HG02588 (cell line): Measurements from ENCODE around the gene SLC38A11.
A peak's percentile ranks its signal among the peaks of the same experiment; 100 is the strongest.
"Not testable (repeated sequence)": the region's sequence is repeated elsewhere in the genome, so short reads cannot be mapped to it uniquely, and the experiment has no call there.

Experiments
- ATAC-seq: cut with Tn5 transposase; IDR thresholded peaks from one replicate; pipeline ENCODE4 v1.9.1; 2021; ENCODE audit warnings: mild to moderate bottlenecking, moderate library complexity; ENCODE audit not compliant: unreplicated experiment

The SLC38A11 gene, protein sequence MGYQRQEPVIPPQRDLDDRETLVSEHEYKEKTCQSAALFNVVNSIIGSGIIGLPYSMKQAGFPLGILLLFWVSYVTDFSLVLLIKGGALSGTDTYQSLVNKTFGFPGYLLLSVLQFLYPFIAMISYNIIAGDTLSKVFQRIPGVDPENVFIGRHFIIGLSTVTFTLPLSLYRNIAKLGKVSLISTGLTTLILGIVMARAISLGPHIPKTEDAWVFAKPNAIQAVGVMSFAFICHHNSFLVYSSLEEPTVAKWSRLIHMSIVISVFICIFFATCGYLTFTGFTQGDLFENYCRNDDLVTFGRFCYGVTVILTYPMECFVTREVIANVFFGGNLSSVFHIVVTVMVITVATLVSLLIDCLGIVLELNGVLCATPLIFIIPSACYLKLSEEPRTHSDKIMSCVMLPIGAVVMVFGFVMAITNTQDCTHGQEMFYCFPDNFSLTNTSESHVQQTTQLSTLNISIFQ

DNA sequence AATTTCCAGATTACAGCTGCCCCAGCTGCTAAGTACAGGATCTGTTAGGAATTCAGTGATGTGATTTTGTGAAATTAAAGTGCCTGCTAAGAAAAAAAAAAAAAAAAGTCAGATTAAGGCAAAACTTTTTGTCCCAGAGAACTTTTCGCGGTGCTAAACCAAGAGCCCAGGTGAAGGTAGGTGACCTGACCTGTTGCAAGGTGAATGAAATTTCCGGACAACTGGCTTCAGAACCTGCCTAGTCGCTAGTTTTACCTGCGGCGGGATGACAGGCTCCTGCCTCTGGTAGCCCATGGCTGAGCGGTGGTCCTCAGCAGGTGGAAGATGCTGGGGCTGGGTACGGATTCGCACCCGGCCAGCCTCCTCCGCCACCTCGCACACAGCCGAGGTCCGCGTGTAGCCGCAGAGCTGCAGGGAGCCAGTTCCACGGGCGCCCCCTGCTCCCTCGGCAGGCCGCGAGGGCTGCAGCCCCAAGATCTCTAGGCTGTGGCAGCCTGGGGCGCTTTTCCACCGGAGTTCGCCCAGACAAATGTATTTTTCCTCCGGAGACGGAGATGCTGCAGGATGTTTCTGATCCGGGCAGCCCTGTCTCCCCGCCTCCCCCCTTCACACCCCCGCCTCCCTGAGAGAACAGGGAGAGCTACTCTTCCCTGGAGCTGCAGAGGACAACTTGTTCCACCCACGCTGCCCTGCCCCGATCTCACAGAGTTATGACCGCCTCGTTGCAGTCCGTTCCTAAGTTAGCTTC is at the start of gene SLC38A11:
TSS of gene SLC38A11 (minus strand) at position 572 of the 748 bp plus-strand sequence. CDS start at position 294, 278 bp downstream.
- no peak for ATAC-seq

DNA sequence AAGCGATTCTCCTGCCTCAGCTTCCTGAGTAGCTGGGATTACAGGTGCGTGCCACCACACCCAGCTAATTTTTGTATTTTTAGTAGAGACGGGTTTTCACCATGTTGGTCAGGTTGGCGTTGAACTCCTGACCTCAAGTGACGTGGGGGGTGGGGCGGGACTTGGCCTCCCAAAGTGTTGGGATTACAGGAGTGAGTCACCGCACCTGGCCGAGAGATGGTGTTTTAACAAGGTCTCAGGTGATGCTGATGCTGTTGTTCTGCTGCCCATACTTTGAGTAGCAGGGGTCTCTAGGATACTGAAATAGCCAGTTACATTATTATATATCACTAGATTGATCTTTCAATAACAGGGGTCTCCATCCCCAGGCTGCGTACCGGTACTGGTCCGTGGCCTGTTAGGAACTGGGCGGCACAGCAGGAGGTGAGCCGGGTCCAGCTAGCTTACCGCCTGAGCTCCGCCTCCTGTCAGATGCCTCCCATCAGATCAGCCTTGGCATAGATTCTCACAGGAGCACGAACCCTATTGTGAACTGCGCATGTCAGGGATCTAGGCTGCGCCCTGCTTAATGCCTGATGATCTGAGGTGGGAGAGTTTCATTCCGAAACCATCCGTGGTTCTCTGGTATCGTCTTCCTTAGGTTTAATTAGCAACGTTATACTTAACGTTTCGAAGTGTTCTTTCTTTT is 48.3 kb upstream of the SLC38A11 start:
- no peak for ATAC-seq

DNA sequence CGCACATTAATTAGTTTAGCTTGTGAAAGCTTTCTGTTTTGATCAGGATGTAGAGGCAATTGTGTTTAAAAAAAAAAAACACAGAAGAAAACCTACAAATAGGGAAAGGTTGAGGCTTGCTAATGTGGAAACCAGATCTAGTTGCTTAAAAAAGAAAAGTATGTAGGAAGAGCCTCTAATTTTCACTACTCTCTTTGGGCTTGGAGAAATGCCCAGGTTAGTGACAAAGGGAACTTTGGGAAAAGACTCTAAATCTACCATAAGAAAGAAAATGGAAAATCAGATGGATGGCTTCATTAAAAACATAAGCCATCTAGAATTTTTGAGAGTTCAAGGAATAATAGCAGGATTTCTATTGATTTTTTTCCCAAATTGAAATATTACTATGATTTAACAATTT is 47.3 kb upstream of the SLC38A11 start:
- no peak for ATAC-seq

DNA sequence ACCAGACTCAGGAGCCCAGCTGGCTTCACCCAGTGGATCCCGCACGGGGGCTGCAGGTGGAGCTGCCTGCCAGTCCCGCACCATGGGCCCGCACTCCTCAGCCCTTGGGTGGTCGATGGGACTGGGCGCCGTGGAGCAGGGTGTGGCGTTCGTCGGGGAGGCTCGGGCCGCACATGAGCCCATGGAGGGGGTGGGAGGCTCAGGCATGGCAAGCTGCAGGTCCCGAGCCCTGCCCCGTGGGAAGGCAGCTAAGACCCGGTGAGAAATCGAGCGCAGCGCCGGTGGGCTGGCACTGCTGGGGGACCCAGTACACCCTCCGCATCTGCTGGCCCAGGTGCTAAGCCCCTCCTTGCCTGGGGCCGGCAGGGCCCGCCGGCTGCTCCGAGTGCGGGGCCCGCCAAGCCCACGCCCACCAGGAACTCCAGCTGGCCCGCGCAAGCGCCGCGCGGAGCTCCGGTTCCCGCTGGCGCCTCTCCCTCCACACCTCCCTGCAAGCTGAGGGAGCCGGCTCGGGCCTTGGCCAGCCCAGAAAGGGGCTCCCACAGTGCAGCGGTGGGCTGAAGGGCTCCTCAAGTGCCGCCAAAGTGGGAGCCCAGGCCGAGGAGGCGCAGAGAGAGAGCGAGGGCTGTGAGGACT is 39.5 kb upstream of the SLC38A11 start:
- ATAC-seq, result not testable (repeated sequence)

DNA sequence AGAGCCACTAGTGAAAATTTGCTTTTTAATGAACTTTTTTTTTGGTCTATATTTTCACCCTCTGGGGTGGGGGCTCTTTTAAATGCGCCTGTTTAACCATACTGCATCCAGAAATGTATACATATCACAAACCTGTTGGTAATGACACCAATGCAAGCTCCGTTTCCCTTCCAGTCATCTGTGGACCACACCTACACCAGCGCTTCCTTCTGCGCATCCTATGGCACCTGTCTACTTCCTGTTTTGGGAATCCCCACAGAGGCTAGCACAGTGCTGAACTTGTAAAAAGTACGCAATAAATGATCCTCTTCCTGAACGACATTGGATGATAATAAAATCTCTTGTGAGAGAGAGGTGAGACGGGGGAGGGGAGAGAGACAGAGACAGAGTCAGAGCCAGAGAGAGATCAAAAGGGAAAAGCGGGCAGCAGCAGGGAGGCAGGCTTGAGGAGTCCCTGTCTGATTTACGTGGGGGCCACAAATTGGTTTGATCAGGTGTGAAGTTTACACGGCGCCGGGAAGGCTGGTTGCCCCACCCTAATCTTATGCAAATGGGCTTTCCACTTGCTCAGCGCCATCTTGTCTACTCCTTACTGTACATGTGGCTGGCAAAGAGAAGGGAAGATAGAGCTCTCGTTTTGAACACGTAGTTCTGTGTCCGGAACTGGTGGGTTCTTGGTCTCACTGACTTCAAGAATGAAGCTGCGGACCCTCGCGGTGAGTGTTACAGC is 38.1 kb upstream of the SLC38A11 start:
- no peak for ATAC-seq

DNA sequence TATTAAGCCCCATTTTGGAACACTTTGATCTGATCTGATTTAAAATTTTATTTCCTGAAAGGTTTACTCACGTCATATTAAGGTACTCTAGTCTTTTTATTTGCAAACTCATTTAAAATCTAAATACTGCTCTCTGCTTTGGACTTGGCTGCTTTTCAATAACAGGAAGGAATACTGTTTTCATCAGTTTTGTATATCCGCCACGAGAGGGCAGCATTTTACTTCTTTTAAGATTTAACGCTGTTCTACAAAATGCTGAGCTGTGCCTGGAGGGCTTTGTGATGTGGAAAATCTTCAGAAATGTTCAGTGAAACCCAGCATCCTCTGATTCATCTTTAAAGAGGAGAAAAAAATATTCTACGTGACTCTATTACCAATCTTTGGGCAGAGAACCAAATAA is 37.5 kb upstream of the SLC38A11 start:
- ATAC-seq, result peak; percentile 52

DNA sequence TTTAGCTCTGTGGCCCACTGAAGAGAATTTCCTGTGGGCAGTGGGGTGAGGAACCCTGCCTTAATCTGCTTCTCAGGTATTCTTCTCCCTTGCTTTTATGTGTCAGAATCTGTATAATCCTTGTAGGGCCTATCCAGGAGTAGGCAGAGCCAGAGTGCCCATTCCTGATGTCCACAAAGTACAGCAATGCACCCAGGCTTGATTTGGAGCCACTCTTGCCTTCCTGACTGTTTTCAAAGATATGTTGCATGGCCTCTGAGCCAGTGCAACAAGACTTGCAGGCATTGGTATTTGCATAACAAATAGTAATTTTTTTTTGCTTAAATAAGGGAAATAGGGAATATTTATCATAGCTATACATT is 36.7 kb upstream of the SLC38A11 start:
- not testable (repeated sequence) for ATAC-seq

DNA sequence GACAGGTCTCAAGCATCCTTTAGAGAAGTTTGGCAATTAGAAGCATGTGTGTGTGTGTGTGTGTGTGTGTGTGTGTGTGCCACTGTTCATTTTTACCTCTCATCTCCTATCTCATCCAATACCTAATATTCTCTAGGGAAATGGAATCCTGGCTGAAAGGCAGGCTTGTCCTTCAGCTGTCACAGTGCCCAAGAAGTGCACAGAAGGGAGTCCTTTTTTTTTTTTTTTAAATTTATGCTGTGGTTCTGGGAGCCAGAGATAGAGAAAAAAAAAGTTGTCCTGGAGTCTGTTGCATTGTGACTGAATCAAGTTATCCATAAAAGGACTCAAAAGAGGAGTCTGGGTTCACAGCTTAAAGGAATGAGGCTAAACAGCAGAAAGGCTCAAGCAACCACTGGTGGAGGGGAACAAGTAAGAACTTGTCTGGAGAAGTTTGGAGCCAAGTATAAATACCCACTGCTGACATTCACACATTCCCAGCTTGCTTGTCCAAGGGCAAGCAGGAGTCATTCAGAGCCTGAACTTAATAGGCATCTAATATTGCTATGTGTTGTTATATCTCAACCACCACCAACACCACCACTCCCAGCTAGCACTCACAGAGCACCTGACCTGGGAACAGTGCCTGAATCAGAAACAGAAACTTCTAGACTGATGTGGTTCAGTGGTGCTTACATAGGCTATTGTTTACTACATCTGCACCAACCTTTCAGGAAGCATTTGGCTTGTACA is 36.2 kb upstream of the SLC38A11 start:
- ATAC-seq, result peak; percentile 82

DNA sequence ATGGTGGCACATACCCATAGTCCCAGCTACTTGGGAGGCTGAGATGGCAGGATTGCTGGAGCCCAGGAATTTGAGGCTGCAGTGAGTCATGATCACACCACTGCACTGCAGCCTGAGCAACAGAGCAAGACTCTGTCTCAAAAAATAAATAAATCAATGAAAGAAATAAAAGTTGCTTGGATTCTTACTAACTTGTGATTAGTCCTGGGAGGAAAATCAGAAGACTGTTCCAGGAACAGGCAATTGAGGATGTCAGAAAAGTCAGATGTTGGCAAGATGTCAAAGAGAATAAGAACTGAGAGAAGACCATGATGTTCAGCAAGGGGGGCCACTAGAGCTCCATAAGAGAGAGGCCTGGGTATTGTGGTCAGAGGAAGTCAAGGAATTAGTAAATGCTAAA is 35.6 kb upstream of the SLC38A11 start:
- not testable (repeated sequence) for ATAC-seq

DNA sequence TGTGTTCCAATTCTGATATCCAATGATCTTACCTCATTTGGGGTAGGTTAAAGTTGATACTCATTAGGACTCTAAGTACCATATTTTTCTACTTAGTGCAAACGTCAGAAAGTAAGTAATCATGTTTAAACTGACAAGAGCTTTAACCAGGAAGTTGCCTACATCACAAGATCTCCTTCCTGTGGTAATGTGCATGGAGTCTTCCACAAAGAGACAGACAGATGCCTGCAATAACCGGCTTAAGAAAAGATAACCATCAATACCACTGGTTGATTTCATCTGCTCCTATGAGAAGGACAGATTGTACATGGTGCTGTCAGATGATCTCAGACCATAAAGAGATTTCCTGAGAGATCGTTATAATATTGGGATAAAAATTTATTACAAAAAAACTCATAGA is 33.5 kb upstream of the SLC38A11 start:
- not testable (repeated sequence) for ATAC-seq

DNA sequence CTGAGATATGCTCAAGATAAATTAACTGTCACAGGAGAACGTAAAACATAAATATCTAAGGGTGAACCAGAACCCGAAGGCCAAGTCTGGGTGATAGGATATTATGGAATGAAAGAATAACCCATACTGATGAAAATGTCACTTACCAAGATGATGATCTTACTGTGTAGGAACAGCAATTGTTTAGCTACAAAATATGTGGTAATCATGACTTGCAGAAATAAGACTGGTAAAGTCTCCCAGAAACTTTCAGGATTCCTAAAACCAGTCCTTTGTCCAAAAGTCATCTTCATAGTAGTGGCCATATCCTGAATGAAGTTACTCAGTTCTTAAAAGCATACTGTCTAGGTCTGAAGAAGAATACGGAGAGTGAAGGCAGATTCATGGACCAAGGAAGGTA is 30.7 kb upstream of the SLC38A11 start:
- ATAC-seq, result not testable (repeated sequence)

DNA sequence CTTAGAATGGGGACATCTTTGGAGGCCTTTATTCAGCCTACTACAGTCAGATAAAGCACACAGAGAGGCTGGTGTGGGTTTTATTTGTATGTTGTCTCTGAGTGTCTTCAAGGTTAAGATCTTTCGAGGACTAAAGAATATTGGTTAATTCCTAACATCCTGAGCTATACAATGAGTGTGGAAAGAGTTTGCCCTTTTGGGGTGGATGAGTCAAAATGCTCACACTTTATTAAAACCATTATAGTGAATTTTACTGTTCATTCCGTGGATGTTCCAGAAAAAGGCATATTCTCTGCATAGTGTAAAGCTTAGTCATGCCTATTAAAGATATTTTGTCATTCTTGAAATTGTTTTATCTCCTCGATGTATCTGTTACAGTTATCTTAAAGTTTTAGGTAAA is 29.1 kb upstream of the SLC38A11 start:
- no peak for ATAC-seq

DNA sequence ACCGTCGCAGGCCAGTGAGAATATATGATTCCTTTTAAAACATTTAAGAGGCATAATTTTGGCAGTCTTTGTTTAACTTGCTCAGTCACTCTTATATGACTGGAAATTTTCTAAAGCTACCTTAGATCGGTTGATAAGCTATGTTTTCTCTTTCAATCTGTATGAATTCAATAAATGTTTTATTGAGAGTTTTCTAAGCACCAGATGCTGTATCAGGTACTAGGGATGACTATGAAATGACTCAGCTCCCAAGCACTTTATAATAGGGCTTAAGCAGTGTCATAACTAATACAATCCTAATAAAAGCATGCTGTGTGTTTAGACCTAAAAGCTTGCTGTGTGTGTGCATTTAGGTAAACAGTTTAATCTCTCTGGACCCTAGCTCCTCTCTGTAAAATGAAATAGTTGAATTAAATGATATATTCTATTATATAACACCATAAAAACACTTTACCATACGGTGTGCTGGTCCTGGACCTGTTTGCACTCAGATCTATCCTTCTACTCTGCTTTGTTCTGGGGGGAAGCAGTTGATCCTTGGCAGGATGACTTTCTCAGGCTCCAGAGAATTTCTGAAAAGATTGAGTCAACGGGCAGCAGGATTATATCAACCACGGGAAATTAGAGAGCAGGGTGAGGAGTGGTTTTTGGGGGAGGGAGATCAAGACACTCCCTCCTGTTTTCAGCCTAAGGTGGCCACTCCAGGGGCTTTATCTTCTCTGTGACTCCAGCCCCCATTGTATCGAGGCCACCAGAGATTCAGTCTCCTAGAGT is 26.1 kb upstream of the SLC38A11 start:
- ATAC-seq, result no peak

DNA sequence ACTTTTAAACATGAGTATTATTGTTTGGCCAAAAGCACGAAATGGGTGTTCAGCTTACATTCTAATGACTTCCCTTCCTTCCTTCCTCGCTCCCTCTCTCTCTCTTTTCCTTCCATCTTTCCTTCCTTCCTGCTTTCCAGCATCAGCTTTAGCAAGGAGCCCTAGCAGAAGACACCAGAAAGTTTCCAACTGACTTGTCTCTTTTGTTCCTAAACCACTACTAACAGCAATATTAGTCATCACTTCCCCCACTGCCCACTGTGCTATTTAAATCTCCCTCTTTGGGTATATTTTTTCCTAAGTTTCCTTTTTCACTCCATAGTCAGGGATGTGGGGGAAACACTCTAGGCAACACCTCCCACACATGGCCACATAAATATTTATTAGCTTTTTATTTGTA is 25.4 kb upstream of the SLC38A11 start:
- not testable (repeated sequence) for ATAC-seq

DNA sequence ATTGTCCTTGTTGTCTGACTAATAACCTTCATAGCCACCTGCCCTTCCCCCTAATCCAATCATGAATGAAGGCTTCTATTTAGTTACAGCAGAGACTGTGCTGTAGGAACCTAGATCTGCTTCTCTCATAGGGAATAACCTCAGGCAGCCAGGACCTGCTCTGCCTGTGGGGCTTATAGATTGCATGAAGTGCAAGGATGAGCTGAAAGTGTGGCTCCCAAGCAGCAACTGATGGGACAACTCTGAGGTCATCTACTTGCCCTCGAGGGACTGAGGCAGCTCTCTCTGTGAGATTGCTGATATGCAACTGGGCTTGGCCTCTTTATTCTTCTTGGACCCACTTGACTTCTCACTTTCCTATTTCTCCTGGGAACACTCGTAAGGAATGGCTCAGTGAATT is 23.8 kb upstream of the SLC38A11 start:
- no peak for ATAC-seq

DNA sequence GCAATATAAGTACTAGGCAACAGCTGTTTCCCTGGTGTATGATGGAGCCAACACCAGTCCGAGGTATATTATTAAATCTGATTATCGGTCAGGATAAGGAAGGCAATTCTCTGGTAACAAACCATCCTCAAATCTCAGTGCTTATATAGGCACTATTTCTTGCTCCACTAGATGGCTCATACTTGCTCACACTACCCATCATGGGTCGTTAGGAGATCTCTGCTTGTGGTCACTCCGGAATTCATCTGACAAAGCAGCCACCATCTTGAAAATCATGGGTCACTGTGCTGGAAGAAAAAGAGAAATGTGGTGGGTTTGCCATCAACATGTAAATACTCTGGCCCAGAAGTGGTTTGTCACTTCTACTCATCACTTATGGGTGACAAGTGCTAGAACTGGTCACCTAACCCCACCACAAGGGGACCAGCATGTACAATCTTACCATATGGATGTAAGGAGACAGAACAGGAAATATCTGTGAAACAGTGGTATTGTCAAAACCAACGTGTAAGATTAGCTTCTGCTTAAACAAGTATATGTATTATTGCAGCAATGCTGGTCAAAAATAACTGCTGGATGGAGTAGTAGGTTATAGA is 21.6 kb upstream of the SLC38A11 start:
- not testable (repeated sequence) for ATAC-seq

DNA sequence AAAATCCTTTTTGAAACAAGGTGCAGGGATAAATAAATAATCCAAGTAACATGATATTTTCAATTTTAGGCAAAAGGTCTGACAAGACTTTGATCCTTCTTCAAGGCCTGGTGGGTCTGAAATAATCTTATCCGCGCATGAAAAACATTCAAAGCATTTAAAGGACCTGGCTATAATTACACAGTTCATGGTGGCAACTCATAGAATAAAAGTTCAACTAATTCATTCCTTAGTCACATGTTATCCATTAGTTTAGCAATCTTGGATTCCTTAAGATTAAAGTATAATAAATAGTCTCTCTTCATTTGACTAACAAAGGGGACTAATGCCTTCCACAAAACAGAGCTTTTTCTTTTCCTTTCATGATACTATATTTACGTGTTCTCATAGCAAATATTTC is 21.0 kb upstream of the SLC38A11 start:
- ATAC-seq, result no peak

DNA sequence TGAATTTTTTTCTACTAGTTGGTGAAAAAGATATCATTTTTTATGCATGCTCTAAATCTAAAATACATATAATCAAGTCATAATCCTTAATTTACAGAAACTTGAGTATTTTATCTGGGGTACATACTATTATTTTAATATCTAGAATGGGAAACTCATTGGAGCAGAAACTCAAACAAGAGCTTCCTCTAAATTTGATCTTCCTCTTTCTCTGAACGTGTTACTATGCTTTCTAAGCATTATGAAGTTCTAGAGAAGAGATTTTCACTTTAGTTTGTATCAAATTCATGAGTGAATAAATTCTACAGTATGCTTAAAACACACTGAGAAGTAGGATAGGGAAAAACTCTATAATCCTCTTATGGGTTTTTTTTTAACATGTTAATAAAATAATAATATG is 20.6 kb upstream of the SLC38A11 start:
- no peak for ATAC-seq

DNA sequence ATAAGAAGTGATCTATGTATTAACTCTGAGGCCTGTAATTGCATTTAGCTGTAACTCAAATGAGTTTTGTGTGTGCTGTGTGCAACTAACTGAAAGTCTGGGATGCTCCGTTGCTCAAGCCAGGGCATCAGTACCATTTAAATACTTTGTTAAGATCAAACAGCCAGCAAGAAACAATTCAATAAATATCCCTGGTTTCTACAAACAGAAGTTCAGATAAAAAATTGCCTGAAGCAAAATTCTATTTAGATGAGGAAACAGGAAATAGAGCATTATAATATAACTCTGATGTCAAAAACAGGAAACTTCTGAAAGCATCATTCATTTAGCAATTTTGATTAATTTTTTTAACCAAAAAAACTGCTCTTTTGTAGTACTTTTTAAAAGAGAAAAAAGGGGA is 18.9 kb upstream of the SLC38A11 start:
- no peak for ATAC-seq
